ENCODE measurements around the gene AUNIP.

- TF ChIP-seq POLR2A (IDR thresholded peaks at IDR 0.05; ENCODE audit: low read depth, low read length) (no peak), CTCF (IDR thresholded peaks at IDR 0.05; ENCODE audit: extremely low read depth in 1 of 2, insufficient read depth in 1 of 2, low read depth in 1 of 2, low read length in 2 of 2) (no peak), FOS (IDR thresholded peaks at IDR 0.05; ENCODE audit: borderline replicate concordance, insufficient read depth, low read length) (no peak)
Measured at GRCh38 chr1:25792115-25792514, 67.1 kb downstream of the AUNIP start.
